ENCODE results near the gene COMMD6.

GRCh38 chr13:75569576-75569975 is 31.9 kb upstream of the COMMD6 start:
- TF ChIP-seq CTCF (conservative IDR thresholded peaks at IDR 0.05) (no peak), ZFX (IDR thresholded peaks at IDR 0.05) (no peak)

Data from C4-2B (cell line).